GM21390 (cell line): Measurements from ENCODE around the gene MVB12B.
"Not testable (repeated sequence)": the region's sequence is repeated elsewhere in the genome, so short reads cannot be mapped to it uniquely, and the experiment has no call there.

Experiments used
- ATAC-seq: cut with Tn5 transposase; IDR thresholded peaks from one replicate; pipeline ENCODE4 v1.9.1; 2021; ENCODE audit not compliant: unreplicated experiment

Gene MVB12B

GRCh38 chr9:126551812-126552211, 225.2 kb downstream of the MVB12B start:
- ATAC-seq = no peak

- no peak for ATAC-seq
Measured at GRCh38 chr9:126554292-126554691, 227.7 kb downstream of the MVB12B start.

- not testable (repeated sequence) for ATAC-seq
Measured at GRCh38 chr9:126555421-126555820, 228.8 kb downstream of the MVB12B start.
